Gastroesophageal sphincter (tissue), 3 donors: ENCODE data around the gene ZNF784.

Experiments used
- POLR2A ChIP-seq, 2 donors: fragments of 450-650 bp; IDR thresholded peaks; one replicate each; pipeline ENCODE4 v1.6.1; 2017; ENCODE audit warnings: antibody characterized with exemption in 2 of 2, mild to moderate bottlenecking in 2 of 2, moderate library complexity in 1 of 2
- POLR2AphosphoS5 ChIP-seq: sonication (generic); formaldehyde crosslinking; IDR thresholded peaks from one replicate; pipeline ENCODE4 v1.6.1; 2017; ENCODE audit warnings: antibody characterized with exemption
- TF ChIP-seq, protein P1 (sequence below), 4 experiments: fragments of 200-600 bp in 2 of 4; fragments of 450-650 bp in 2 of 4; sonication (generic) in 1 of 4; IDR thresholded peaks; one replicate each; pipeline ENCODE4 v1.5.1; 2017 to 2019; ENCODE audit warnings: antibody characterized with exemption in 4 of 4, mild to moderate bottlenecking in 2 of 4, moderate library complexity in 2 of 4

DNA sequence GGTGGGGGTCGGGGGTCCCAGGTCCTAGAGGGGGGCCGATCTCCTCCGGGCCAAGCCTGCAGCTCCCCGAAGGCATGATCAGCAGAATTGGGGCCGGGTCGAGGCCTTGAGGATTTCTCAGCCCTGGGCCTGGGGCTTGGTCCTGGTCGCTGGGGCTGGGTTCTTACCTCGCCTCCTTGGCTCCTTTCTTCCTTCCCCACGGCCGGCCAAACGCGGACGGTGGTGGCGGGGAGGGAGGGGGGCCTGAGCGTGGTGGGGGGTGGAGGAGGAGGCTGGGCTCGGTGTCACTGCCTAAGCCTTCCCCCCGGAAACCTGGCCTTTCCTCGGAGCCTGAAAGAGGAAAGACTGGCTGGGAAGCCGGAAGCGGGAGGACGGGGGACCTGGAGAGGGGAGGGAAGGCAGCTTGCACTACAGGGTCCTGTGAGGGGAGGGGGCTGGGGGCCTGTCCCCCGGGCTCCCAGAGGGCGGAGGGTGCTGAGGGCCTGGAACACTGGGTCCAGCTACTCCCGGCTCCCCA, 43.7 kb downstream of the ZNF784 start, which contains the start of gene ZNF579:
- TF ChIP-seq, protein P1, sequence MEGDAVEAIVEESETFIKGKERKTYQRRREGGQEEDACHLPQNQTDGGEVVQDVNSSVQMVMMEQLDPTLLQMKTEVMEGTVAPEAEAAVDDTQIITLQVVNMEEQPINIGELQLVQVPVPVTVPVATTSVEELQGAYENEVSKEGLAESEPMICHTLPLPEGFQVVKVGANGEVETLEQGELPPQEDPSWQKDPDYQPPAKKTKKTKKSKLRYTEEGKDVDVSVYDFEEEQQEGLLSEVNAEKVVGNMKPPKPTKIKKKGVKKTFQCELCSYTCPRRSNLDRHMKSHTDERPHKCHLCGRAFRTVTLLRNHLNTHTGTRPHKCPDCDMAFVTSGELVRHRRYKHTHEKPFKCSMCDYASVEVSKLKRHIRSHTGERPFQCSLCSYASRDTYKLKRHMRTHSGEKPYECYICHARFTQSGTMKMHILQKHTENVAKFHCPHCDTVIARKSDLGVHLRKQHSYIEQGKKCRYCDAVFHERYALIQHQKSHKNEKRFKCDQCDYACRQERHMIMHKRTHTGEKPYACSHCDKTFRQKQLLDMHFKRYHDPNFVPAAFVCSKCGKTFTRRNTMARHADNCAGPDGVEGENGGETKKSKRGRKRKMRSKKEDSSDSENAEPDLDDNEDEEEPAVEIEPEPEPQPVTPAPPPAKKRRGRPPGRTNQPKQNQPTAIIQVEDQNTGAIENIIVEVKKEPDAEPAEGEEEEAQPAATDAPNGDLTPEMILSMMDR (IDR thresholded peaks at IDR 0.05), result no peak
- TF ChIP-seq POLR2AphosphoS5 (peak; percentile 77), POLR2A (IDR thresholded peaks at IDR 0.05) (no peak)
